ENCODE measurements around the gene SLCO4A1. TPM values are rescaled to one million over a fixed set of nuclear protein-coding genes. Genes with fewer than 3 reads are reported as not detected.
A peak's percentile ranks its signal among the peaks of the same experiment; 100 is the strongest.

The SLCO4A1 gene
- total and polyA plus RNA-seq, 2 donors (not counting 1 experiment from before 2014, with no cell fraction given): 2.1 to 79.5 TPM

GRCh38 chr20:62643521-62644043, 1.3 kb downstream of the SLCO4A1 start:
- intact Hi-C loops (cut with micrococcal nuclease): loop anchor here (2.0 to 10.0 kb wide), 2 partner anchors 165 to 339 kb away; partner anchors contain the start of gene ADRM1
- Histone ChIP-seq H3K9ac (ENCODE audit: low read length) (peak overlapping the region; percentile 72), H3K4me1 (ENCODE audit: control insufficient read depth in 2 of 2, insufficient read depth in 2 of 2, low read length in 2 of 2) (peaks cover 46 to 60% of the 10 kb centered on the region in 2 donors), H3K27me3 (replicated peaks in 1 of 4; ENCODE audit: control extremely low read depth in 1 of 4, control insufficient read depth in 3 of 4, insufficient read depth in 4 of 4, low read length in 3 of 4) (peaks cover 0 to 3% (median 0%) of the 10 kb centered on the region in 4 experiments), H3K9me3 (ENCODE audit: control extremely low read depth in 1 of 3, control insufficient read depth in 2 of 3, insufficient read depth in 1 of 3, low read length in 2 of 3) (no peaks in the 10 kb centered on the region), H3K4me2 (replicated peaks; ENCODE audit: low read depth, low read length, poor library complexity, severe bottlenecking) (peak overlapping the region; percentile 100), H2AFZ (ENCODE audit: insufficient read depth, low read depth, low read length, poor library complexity, severe bottlenecking) (no peak overlapping the region), H4K20me1 (ENCODE audit: control insufficient read depth, insufficient read depth, low read length, poor library complexity, severe bottlenecking) (peaks cover 31% of the 10 kb centered on the region), H3K4me3 (ENCODE audit: control extremely low read depth in 1 of 5, extremely low read depth in 1 of 5, insufficient read depth in 1 of 5, low read depth in 2 of 5, low read length in 4 of 5) (peak overlapping the region in 4 of 5 experiments; percentile 40 to 77 (median 68)), H3K27ac (ENCODE audit: low read length in 2 of 2) (no peak overlapping the region), H3K36me3 (replicated peaks in 1 of 2; ENCODE audit: control extremely low read depth in 1 of 2, control insufficient read depth in 1 of 2, extremely low read depth in 1 of 2, insufficient read depth in 2 of 2, low read length in 1 of 2) (no peaks in the 10 kb centered on the region), H3K79me2 (ENCODE audit: control insufficient read depth, insufficient read depth, low read length) (peaks cover 58% of the 10 kb centered on the region)
- ATAC-seq (ENCODE audit: low read depth): no peak
- TF ChIP-seq EZH2 (IDR thresholded peaks at IDR 0.05; ENCODE audit: borderline replicate concordance, insufficient read depth, low read depth, low read length, poor library complexity, severe bottlenecking): no peak
- TF ChIP-seq CTCF (IDR thresholded peaks at IDR 0.05): no peak
- peaks cover 53% of the 10 kb centered on the region for H3K4me1 Mint-ChIP-seq
- WGBS (ENCODE audit: insufficient coverage): 80% methylated on average over 11 of the region's 14 CpGs
- no peaks in the 10 kb centered on the region for H3K27me3 Mint-ChIP-seq
- H3K4me3 Mint-ChIP-seq: peak overlapping the region; percentile 89
- peak overlapping the region; percentile 53 for H3K27ac Mint-ChIP-seq
- ChIA-PET CTCF (interaction anchor here (1.1 to 6.3 kb wide), 6 partner anchors 8 to 164 kb away, joined by 3 to 58 read pairs (median 14); no protein-coding TSS in a partner anchor), POLR2A (interaction anchor here (1.3 to 3.0 kb wide), 6 partner anchors 8 to 150 kb away, joined by 3 to 41 read pairs (median 18); no protein-coding TSS in a partner anchor)
- DNase-seq: no peak
- H3K9me3 Mint-ChIP-seq (ENCODE audit: insufficient read depth): no peaks in the 10 kb centered on the region

All from B cell (primary cell).